ENCODE measurements around the gene NBEAL2. TPM values are rescaled to one million over a fixed set of nuclear protein-coding genes. Genes with fewer than 3 reads are reported as not detected.

Gene NBEAL2
- total RNA-seq, 1 experiment from 2014 or later: 15.7 TPM

- no peak for DNase-seq (ENCODE audit: low spot score)
- no peaks in the 10 kb centered on the region for H3K4me1 ChIP-seq (ENCODE audit: insufficient read depth, low read length, poor library complexity, severe bottlenecking)
- BruUV-seq (replicated peaks): no TSS peak
- ChIA-PET CTCF (no interaction called here), POLR2A (ENCODE audit: low non-redundant PET) (no interaction called here)
- H3K36me3 ChIP-seq (ENCODE audit: insufficient read depth, low read length, poor library complexity, severe bottlenecking): no peaks in the 10 kb centered on the region
- H3K9me3 ChIP-seq (ENCODE audit: low read depth, low read length, poor library complexity, severe bottlenecking): no peaks in the 10 kb centered on the region
- H3K4me3 ChIP-seq (ENCODE audit: low read depth, low read length, poor library complexity, severe bottlenecking): no peak overlapping the region
- H3K27me3 ChIP-seq (replicated peaks; ENCODE audit: insufficient read depth, low read depth, low read length, poor library complexity): no peaks in the 10 kb centered on the region
- intact Hi-C loops (cut with micrococcal nuclease; ENCODE audit: unreplicated experiment): no loop called here
- TF ChIP-seq CTCF (conservative IDR thresholded peaks at IDR 0.05; ENCODE audit: low read depth, low read length) (no peak), EZH2 (IDR thresholded peaks at IDR 0.05; ENCODE audit: borderline replicate concordance, low read depth, low read length, poor library complexity, severe bottlenecking) (no peak)
- H3K27ac ChIP-seq (ENCODE audit: low read depth, low read length, poor library complexity, severe bottlenecking): no peak overlapping the region
Measured at GRCh38 chr3:46989146-46989810, 9.8 kb downstream of the NBEAL2 start.

- Histone ChIP-seq H3K4me3 (ENCODE audit: low read depth, low read length, poor library complexity, severe bottlenecking) (no peak overlapping the region), H3K36me3 (ENCODE audit: insufficient read depth, low read length, poor library complexity, severe bottlenecking) (no peaks in the 10 kb centered on the region), H3K27me3 (replicated peaks; ENCODE audit: insufficient read depth, low read depth, low read length, poor library complexity) (no peaks in the 10 kb centered on the region), H3K4me1 (ENCODE audit: insufficient read depth, low read length, poor library complexity, severe bottlenecking) (no peaks in the 10 kb centered on the region), H3K9me3 (ENCODE audit: low read depth, low read length, poor library complexity, severe bottlenecking) (no peaks in the 10 kb centered on the region), H3K27ac (ENCODE audit: low read depth, low read length, poor library complexity, severe bottlenecking) (no peak overlapping the region)
- no TSS peak for BruUV-seq (replicated peaks)
- POLR2A ChIA-PET (ENCODE audit: low non-redundant PET): no interaction called here
- TF ChIP-seq CTCF (conservative IDR thresholded peaks at IDR 0.05; ENCODE audit: low read depth, low read length) (no peak), EZH2 (IDR thresholded peaks at IDR 0.05; ENCODE audit: borderline replicate concordance, low read depth, low read length, poor library complexity, severe bottlenecking) (no peak)
- intact Hi-C loops (cut with micrococcal nuclease; ENCODE audit: unreplicated experiment): loop anchor here (10.0 kb wide), 1 partner anchor 66 kb away; no protein-coding TSS in a partner anchor
- CTCF ChIA-PET: no interaction called here
- DNase-seq (ENCODE audit: low spot score): no peak
Measured at GRCh38 chr3:46990573-46991374, 11.3 kb downstream of the NBEAL2 start.

GRCh38 chr3:46991406-46992165, 12.1 kb downstream of the NBEAL2 start:
- ChIA-PET CTCF (no interaction called here), POLR2A (ENCODE audit: low non-redundant PET) (no interaction called here)
- DNase-seq (ENCODE audit: low spot score): no peak
- no TSS peak for BruUV-seq (replicated peaks)
- intact Hi-C loops (cut with micrococcal nuclease; ENCODE audit: unreplicated experiment): loop anchor here (10.0 kb wide), 1 partner anchor 67 kb away; no protein-coding TSS in a partner anchor
- Histone ChIP-seq H3K27ac (ENCODE audit: low read depth, low read length, poor library complexity, severe bottlenecking) (no peak overlapping the region), H3K9me3 (ENCODE audit: low read depth, low read length, poor library complexity, severe bottlenecking) (no peaks in the 10 kb centered on the region), H3K4me1 (ENCODE audit: insufficient read depth, low read length, poor library complexity, severe bottlenecking) (no peaks in the 10 kb centered on the region), H3K36me3 (ENCODE audit: insufficient read depth, low read length, poor library complexity, severe bottlenecking) (no peaks in the 10 kb centered on the region), H3K27me3 (replicated peaks; ENCODE audit: insufficient read depth, low read depth, low read length, poor library complexity) (no peaks in the 10 kb centered on the region), H3K4me3 (ENCODE audit: low read depth, low read length, poor library complexity, severe bottlenecking) (no peak overlapping the region)
- TF ChIP-seq CTCF (conservative IDR thresholded peaks at IDR 0.05; ENCODE audit: low read depth, low read length): no peak
- no peak for TF ChIP-seq EZH2 (IDR thresholded peaks at IDR 0.05; ENCODE audit: borderline replicate concordance, low read depth, low read length, poor library complexity, severe bottlenecking)

Data from A673 (cell line).